Measurements from ENCODE around the gene NPTX1.
"Not testable (repeated sequence)": the region's sequence is repeated elsewhere in the genome, so short reads cannot be mapped to it uniquely, and the experiment has no call there.

The NPTX1 gene, protein sequence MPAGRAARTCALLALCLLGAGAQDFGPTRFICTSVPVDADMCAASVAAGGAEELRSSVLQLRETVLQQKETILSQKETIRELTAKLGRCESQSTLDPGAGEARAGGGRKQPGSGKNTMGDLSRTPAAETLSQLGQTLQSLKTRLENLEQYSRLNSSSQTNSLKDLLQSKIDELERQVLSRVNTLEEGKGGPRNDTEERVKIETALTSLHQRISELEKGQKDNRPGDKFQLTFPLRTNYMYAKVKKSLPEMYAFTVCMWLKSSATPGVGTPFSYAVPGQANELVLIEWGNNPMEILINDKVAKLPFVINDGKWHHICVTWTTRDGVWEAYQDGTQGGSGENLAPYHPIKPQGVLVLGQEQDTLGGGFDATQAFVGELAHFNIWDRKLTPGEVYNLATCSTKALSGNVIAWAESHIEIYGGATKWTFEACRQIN

DNA sequence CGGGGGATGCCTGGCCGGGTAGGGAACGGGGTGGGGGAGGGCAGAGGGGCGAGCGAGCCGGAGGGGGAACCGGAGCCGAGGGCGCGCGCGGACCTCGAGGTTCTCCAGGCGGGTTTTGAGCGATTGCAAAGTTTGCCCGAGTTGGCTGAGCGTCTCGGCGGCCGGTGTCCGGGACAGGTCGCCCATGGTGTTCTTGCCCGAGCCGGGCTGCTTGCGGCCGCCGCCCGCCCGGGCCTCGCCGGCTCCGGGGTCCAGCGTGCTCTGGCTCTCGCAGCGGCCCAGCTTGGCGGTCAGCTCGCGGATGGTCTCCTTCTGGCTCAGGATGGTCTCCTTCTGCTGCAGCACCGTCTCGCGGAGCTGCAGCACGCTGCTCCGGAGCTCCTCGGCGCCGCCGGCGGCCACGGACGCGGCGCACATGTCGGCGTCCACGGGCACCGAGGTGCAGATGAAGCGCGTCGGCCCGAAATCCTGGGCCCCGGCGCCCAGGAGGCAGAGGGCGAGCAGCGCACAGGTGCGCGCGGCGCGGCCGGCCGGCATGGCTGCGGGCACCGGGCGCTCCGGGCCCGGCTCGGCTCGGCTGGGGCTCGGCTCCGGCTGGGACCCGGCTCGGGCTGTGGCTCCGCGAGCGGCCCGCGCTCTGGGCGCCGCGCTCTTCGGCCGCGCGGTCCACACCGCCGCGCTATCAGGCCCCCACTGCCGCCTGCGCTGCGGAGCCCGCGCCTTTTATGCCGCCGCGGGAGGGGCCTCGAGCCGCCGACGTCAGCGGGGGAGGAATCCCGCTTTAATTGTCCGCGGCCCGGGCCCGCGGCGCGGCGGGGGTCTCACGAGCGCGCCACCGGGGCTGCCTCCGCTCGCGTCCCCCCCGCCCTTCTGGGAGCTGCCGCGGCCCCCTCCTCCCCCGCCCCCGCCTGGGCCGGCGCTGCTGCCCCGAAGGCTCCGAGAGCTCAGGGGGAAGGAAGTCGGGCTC, at the start of gene NPTX1:
Gene NPTX1 (minus strand): TSS at position 698 of the 967 bp plus-strand sequence. CDS start 161 bp downstream, at position 537.
- DNase-seq (ENCODE audit: low read depth in 2 of 2) = no peak

DNA sequence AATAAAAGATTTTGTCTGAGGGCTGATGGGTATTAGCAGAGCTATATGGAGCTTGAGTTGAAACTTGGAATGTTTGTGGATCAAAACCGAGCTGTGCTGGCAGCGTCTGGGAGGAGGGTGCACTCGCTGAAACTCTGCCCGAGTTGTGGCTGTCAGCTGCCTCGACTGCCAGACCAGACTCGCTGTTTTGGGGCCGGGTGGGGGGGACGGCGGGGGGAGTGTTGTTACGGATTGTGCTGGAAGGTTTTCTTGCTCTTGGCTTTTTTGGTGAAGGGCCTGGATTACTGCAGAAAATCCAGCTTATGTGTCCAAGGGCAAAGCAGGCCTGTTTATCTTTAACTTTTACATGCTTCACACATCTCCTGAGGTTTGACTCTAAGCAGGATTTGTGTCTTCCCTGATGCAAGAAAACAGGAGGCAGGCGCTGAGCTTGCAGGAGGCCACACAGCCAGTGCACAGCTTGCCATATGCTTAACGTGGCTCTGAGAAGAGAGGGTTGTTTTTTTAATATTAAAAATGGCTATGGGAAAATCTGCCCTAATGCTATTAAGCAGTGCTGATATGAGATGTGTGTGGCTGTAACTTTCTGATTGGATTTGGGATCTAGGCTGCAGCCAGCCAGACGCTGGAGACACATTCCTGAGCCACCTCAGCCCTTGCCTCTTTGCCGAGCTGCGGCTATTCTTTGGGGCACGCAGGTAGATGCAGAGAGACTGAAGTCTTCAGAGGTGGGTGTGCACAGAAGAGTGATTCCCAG, 47.7 kb upstream of the NPTX1 start:
- DNase-seq (ENCODE audit: low read depth in 2 of 2) = no peak

DNA sequence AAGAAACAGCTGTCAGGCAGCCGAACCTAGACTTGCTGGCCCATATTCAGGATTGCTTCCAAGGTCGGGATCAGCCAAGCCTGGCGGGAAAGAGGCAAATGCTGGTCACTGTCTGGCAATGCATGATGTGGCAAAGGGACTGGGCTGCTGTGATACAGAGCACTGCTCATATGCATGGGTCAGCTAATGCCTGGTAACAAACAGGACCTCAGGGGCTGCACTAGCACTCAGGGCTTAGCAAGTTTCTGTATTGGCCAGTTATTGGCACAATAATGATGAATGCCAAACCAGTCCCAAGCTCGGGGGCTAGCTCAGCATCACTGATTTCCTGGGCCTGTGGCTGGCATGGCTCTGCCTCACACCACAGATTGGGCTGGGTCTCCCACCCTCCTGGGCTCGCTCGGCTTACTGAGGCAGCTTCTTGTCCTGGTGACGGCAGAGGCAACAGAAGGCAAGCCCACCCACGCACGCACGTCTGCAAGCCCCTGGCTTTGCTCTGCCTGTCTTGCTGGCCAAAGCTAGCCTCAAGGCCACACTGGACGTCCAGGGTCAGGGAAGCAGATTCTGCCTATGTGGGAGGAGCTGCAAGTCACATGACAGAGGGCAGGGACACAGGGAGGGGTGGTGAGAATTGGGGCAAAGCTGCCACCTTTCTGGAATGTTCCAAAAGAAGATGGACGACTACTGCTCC, 46.8 kb upstream of the NPTX1 start:
- DNase-seq (ENCODE audit: low read depth in 2 of 2) = no peak

DNA sequence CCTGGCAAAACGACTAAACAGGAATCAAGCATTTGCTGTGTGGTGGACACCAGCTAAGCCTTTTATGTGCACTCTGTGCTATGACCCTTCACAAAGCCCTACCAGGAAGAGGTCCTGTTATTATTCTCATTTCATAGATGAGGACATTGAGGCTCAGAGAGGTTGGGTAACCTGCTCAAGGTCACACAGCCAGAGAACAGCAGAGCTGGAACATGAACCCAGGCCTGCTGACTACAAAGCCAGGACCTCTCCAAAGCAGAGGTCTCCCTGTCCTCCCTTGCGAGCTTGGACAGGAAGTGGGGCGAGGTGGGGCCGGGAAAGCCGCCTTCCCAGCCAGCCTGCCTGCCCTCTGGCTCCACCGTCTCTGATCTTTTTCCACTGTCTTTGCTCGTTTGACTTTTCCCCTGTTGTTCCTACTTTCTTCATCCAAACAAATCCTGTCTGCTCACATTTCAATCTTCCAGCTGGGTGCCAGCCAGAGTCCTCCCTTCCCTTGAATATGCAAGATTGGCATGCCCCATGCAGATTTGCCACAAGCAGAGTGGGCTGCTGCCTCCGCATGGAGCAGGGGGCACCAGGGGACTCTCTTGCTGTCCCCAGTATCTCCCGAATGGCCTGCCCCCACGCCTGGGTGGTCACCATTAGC, 44.5 kb upstream of the NPTX1 start:
- DNase-seq (ENCODE audit: low read depth in 2 of 2) = no peak

DNA sequence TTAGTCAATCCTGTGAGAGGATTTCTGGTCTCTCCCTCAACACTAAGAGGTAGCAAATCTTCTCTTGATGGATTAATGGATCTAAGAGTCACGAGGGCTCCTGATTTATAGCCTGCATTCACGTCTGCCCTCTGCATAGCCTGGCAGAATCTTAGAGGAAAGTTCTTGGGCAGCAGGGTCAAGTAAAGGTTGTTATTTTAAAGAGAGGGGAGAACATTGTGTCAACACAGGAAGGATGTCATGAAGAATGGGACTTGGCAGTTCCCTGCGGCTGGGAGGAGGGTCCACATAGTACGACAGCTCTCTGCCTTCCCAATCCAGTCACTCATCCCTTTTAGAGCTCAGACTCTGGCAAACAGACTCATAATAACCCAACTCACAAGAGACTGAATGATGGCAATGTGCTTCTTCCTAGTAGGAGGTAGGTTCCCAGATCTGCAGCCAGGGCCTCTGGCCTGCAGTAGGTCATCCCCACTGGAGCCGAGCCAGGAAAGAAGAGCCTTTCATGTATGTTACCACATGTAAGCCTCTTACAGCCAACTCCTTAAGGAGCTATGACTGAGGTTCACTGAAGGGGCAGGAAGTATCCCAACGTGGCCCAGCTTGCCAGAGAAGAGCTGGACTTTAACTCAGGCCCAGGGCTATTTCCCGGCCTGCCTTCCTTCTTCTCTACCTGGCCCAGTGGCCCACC, 42.8 kb upstream of the NPTX1 start:
- DNase-seq (ENCODE audit: low read depth in 2 of 2) = no peak

DNA sequence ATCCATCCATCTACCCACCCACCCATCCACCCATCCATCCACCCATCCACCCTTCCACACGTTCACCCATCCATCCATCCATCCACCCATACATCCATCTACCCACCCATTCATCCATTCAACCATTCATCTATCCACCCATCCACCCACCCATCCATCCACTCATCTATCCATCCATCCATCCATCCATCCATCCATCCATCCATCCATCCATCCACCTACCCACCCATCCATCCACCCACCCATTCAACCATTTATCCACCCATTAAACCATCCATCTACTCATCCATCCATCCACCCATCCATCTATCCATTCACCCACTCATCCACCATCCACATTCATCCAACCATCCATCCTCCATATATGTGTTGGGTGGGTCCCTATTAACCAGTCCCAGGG, 42.0 kb upstream of the NPTX1 start:
- DNase-seq (ENCODE audit: low read depth in 2 of 2) = no peak

DNA sequence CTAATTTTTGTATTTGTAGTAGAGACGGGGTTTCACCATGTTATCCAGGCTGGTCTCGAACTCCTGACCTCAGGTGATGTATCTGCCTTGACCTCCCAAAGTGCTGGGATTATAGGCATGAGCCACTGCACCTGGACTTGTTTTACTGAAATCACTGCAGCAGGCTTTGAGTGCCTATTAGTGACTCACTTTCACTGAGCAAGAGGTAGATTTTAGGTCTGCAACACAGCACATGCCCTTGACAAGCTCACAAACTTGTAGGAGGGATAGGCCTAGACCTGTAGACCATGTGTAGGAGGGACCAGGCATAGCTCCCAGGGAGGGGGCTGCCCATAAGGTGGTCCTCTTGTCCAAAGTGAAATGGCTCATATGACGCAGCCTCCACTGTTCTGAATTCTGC, 41.2 kb upstream of the NPTX1 start:
- no peak for DNase-seq (ENCODE audit: low read depth in 2 of 2)

DNA sequence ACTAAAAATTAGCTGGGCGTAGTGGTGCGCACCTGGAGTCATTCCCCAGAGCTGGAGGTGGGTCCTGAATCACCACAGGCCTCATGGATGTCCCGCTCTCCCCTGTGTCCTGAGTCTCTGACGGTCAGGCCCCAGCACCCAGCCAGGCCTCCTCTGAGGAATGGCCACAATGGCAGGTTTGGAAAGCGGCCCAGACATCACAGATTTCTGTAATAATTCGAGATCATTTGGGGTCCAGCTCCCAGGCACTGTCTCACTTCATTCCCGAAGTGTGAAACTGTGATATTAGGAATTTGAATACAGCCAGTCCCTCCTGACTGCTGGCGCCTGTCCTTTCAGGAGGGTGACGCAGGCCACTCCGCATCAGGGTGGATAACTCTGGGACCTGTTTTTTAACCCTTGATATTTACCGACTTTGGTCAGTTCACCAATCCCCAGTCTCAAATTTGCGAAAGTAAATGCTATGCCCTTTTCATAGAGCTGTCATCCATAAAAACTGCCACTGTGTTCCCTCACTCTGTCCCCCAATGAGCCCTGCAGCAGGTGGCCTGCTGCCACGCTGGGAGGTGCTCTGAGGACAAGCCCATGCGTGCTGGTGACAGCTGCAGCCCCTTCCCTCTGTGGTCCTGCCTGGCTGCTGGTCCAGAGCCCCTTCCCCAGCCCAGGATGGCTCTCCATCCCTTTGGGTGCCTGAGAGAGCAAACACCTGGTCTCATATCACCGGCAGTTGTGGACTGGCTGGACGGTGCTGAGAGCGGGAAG, 39.9 kb upstream of the NPTX1 start:
- no peak for DNase-seq (ENCODE audit: low read depth in 2 of 2)

DNA sequence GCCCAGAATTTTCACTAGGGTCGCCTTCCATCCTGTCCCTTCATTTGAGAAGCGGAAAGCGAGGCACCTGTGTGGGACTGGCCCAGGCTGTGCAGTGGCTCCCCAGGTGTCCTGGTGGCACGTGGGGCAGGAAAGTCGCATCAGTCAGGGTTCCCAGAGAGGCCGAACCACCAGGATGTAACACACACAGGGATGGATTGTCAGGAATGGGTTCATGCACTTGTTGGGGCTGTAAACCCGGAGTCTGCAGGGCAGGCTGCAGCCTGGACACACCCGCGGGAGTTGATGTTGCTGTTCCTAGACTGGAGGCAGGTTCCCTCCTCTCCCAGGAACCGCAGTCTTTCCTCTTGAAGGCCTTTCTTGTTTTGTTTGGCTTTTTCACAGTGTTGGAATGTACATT, 37.5 kb upstream of the NPTX1 start:
- DNase-seq (ENCODE audit: low read depth in 2 of 2) = no peak

DNA sequence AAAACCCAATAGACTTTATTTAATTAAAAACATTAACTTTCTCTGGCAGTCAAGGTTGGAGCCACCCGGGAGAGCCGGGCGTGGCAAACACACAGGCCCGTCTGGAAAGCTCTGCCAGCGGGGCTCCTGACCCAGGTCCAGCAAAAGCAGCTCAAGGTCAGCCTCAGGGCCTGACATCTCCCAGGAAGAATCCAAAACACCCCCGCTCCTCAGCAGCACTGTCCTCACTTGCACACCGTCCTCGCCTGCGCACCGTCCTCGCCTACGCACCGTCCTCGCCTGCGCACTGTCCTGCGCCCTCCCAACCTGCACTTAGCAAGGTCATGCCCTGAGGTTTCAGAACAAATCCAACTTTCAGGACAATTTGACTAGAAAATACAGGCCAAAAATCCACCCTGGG, 36.8 kb upstream of the NPTX1 start:
- DNase-seq (ENCODE audit: low read depth in 2 of 2) = no peak

DNA sequence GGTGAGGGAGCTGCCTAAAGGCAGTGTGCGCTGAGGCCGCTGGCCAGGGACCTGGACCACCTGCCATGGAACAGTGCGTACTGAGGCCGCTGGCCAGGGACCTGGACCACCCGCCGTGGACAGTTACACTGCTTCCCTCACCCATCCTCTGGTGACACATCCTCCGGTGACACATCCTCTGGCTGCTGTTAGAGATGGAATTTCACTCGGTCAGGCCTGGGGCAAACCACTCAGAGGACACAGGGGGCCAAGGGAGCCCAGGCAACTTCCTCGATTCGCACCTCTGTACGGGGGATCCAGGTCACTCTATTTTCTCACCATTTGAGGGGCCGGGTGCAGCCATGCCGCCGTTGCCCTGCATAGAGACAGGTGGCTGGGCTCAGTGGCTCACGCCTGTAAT, 35.8 kb upstream of the NPTX1 start:
- no peak for DNase-seq (ENCODE audit: low read depth in 2 of 2)

DNA sequence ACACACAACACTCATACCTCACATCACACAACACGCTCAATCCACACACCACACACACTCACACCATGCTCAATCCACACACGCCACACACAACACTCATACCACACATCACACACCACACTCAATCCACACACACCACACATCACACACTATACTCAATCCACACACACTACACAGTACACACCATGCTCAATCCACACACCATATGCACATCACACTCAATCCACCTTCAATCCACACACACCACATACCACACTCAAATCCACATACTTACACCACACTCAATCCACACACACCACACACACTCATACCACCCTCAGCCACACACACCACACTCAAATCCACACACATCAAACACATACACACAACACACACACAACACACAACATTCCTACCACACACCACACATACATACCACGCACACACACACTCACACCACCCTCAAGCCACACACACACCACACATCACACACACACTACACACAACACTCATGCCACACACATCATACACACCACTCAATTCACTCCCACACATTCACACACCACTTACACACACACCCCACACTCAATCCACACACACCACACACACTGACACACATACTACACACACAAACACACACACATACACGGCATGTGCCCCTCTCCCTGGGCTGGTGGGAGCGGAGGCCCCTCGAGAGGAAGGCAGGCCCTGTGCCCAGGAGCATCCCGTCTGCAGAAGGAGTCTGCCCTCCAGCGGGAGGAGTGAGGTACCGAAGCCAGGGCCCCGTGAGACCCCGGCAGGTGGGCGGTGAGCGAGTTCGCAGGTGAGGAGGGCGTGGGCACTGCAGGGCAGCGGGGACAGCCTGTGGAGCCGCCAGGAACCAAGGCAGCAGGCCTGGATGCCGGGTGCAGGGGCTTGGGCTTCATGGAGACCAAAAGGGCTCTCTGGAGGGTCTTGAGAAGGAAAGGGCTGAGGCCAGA, 35.1 kb upstream of the NPTX1 start:
- no peak for DNase-seq (ENCODE audit: low read depth in 2 of 2)

DNA sequence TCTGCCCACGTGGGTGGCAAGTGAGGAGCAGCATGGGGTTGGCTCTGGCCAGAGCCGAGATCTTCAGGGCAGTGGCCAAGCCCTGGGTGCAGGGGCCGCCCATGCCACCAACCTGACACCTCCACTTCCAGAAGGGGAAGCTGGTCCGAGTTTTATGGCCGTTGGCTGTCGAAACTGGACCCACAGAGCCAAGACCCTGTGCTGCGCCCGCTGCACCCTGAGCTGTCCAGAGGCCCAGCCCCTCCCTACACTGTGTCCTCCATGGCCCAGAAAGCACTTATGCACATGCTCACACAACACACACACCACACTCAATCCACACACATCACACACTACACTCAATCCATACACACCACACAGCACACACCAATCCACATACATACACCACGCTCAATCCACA, 34.4 kb upstream of the NPTX1 start:
- no peak for DNase-seq (ENCODE audit: low read depth in 2 of 2)

DNA sequence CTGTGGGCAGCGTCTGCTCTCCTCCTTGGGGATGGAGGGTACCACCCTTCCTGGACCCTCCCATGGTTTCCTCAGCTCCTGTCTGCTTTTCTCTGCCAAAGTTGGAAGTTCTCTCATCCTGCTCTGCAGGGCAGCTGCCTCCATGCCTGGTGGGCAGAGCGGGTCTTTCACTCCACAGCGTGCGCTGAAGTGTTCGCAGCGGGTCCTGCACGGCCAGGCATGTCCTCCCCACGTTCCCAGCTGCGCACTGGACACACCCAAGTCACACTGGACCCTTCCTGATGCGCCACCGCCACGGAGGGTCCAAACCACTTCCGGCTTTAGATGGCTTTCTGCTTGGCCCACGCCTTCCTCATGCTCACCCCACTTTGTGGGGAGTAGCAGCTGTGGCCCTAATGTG, 33.7 kb upstream of the NPTX1 start:
- DNase-seq (ENCODE audit: low read depth in 2 of 2) = no peak

DNA sequence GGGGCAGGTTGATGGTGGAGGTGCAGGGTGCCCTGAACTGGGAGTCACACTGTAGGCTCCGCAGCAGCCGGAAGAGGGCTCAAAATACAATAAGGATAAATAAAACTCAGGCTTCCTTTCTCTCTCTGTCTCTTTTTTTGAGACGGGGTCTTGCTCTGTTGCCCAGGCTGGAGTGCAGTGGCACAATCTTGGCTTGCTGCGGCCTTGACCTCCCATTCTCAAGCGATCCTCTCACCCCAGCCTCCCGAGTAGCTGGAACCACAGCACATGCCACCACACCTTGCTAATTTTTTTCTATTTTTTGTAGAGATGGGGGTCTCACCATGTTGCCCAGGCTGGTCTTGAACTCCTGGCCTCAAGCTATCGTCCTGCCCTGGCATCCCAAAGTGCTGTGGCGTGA, 32.9 kb upstream of the NPTX1 start:
- DNase-seq (ENCODE audit: low read depth in 2 of 2) = no peak

DNA sequence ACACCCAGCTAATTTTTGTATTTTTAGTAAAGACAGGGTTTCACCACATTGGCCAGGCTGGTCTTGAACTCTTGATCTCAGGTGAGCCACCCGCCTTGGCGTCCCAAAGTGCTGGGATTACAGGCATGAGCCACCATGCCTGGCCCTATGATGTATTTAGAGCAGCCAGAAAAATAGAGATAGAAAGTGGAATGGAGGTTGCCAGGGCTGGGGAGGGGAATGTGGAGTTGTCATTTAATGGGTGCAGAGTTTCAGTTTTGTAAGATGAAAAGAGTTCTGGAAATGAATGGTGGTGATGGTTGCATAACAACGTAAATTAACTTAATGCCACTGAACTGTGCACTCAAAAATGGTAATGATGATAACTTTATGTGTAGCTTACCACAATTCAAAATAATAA, 31.6 kb upstream of the NPTX1 start:
- DNase-seq (ENCODE audit: low read depth in 2 of 2) = no peak

DNA sequence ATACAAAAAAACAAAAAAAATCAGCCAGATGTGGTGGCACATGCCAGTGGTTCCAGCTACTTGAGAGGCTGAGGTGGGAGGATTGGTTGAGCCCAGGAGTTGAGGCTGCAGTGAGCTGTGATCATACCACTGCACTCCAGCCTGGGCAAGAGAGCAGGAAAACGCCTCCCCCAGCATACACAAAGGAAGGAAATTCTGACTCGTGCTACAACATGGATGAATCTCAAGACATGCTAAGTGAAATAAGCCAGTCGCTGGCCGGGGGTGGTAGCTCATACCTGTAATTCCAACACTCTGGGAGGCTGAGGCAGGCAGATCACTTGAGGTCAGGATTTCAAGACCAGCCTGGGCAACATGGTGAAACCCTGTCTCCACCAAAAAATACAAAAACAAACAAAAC, 30.8 kb upstream of the NPTX1 start:
- DNase-seq (ENCODE audit: low read depth in 2 of 2) = not testable (repeated sequence)

DNA sequence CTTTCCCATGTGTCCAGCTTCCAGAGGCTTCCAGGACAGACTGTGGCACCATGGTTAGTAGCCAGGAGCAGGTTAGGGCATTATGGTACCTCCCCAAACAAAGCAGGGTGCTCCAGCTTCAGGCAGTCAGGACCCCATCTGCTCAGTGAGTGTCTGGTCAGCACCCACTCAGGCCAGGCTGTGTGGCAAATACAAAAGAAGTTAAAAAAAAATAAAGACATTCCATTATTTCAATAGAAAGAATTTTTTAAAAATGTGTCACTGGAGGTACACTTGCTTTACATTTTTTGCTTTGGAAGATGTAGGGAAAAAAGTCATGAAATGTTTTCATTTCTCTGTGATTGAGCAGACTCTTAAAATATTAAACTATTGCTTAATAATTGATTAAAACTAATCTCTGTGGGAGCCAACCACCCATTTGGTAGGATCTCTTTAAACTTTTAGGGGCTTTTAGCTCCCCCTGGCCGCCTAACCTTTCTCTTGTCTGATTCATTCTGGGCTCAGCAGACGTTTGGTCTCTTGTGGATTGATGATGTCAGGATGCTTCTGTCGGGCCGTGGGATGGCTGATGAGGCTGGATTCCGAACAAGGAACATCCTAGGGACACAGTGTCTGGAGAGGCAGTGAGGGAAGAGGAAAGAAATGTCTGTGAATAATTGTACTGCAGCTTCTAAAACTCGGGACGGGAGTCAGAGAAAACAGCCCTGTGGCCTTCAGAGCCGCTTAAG, 28.4 kb upstream of the NPTX1 start:
- no peak for DNase-seq (ENCODE audit: low read depth in 2 of 2)

Measured in stimulated activated CD8-positive, alpha-beta memory T cell treated with anti-CD3 and anti-CD28 coated beads, Interleukin-7, amount 100 ng/mL, for 4 hours (primary cell).